Kidney (tissue), 14 donors: ENCODE measurements around the gene HNRNPUL1. TPM values are rescaled to one million over a fixed set of nuclear protein-coding genes. Genes with fewer than 3 reads are reported as not detected.
A peak's percentile ranks its signal among the peaks of the same experiment; 100 is the strongest.

Source experiments
- DNase-seq, 5 donors: peaks; one replicate each; pipeline ENCODE4 v3.0.0-alpha.2; 2013 to 2020
- FAIRE-seq: peaks from 2 replicates; lab custom pipeline; 2012; peaks lifted over from hg19 to GRCh38; lab: Jason Lieb, UNC
- H3K27ac ChIP-seq, 2 donors: one replicate each; pipeline ENCODE4 v1.7.0; 2013; ENCODE audit warnings: low read depth in 2 of 2, low read length in 2 of 2, inconsistent platforms in 1 of 2
- H3K27me3 ChIP-seq: one replicate; pipeline ENCODE4 v1.7.1; 2013; ENCODE audit warnings: low read length, inconsistent platforms; ENCODE audit not compliant: control insufficient read depth, insufficient read depth
- H3K36me3 ChIP-seq, 3 donors: one replicate each; pipeline versions ENCODE4 v1.7.0 to v1.7.1; 2013; ENCODE audit warnings: low read length in 3 of 3, control low read depth in 1 of 3, inconsistent platforms in 1 of 3; ENCODE audit not compliant: insufficient read depth in 3 of 3, control insufficient read depth in 2 of 3
- H3K4me1 ChIP-seq, 3 donors: one replicate each; pipeline versions ENCODE4 v1.7.0 to v1.7.1; 2013; ENCODE audit warnings: low read length in 3 of 3, inconsistent platforms in 1 of 3, low read depth in 1 of 3; ENCODE audit not compliant: control insufficient read depth in 2 of 3, insufficient read depth in 2 of 3
- H3K4me3 ChIP-seq, 3 donors: one replicate each; pipeline versions ENCODE4 v1.7.0 to v1.8.1; 2013; ENCODE audit warnings: low read length in 3 of 3, control low read depth in 1 of 3, inconsistent platforms in 1 of 3
- H3K9ac ChIP-seq, 3 donors: one replicate each; pipeline versions ENCODE4 v1.7.0 to v1.7.1; 2013; ENCODE audit warnings: low read length in 3 of 3, control low read depth in 1 of 3, inconsistent platforms in 1 of 3
- H3K9me3 ChIP-seq, 3 donors: one replicate each; pipeline versions ENCODE4 v1.7.0 to v1.7.1; 2013; ENCODE audit warnings: low read length in 3 of 3, control low read depth in 1 of 3, inconsistent platforms in 1 of 3; ENCODE audit not compliant: control insufficient read depth in 2 of 3, insufficient read depth in 1 of 3
- intact Hi-C: fragments of 100-400 bp; cut with DNase I; formaldehyde crosslinking; loops from one replicate; pipeline ENCODE4 v1.11.1; 2022
- polyA plus RNA-seq: library from polyadenylated mRNA; stranded (reverse); fragments of 350-450 nt; fragmentation: Illumina TruSeq; extraction: RNeasy Lipid Tissue Mini Kit (QIAGEN cat#74804); gene quantifications from one replicate; pipeline ENCODE4 v1.2.3, GENCODE V29; 2014; ENCODE audit warnings: low read depth, low replicate concordance; ENCODE audit not compliant: insufficient read depth
- total RNA-seq: library from RNA; stranded (reverse); fragmentation: NEBNext Ultra II Directional; extraction: Animal tissue kit (Norgen Biotek cat#: 25700); gene quantifications from one replicate; pipeline ENCODE4 v1.2.1, GENCODE V29; 2021
- TF ChIP-seq, protein P1 (sequence below): IDR thresholded peaks from 3 replicates; pipeline ENCODE4 v1.5.1; 2012; ENCODE audit warnings: mild to moderate bottlenecking, moderate library complexity, borderline replicate concordance; ENCODE audit not compliant: insufficient read depth; ENCODE audit errors: extremely low read depth
- donor health status: control.
- donor health status: control.
- donor health status: control.
- donor health status: control.
- donor health status: control.
- donor health status: DM: yes; HTN: yes; CAD: no.
- donor health status: Normal renal cell carcinoma (clear cell type).

Gene HNRNPUL1
- total and polyA plus RNA-seq, 2 donors from 2014 or later: 51.0 to 182 TPM

DNA sequence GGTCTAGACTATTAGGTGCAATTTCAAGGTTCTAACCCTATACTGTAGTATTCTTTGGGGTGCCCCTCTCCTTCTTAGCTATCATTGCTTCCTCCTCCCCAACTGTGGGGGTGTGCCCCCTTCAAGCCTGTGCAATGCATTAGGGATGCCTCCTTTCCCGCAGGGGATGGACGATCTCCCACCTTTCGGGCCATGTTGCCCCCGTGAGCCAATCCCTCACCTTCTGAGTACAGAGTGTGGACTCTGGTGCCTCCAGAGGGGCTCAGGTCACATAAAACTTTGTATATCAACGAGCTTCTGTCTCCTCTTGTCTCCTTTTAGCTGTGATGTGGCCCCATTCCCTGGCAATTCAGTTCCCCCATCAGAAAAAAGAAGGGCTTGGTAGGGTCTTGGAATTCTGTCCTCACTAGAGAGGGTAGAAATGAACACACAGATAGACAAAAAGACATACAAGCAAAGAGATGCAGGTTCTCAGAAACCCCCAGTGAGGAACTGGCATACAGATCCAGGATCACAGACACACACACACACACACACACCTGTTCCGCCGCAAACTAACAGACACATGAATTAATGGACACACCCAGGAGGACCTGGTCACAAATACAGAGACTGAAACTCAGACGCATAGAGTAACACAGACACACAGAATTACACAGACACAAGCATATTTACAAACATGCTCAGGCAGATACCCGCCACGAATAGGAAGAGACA lies 2.5 kb upstream of the HNRNPUL1 start:
- peak overlapping the region; percentile 80 to 92 (median 85) for H3K4me3 ChIP-seq
- H3K9ac ChIP-seq: peak overlapping the region; percentile 63 to 80 (median 66)
- H3K9me3 ChIP-seq: peaks cover 0 to 3% (median 0%) of the 10 kb centered on the region in 3 donors
- FAIRE-seq (no peak), DNase-seq (peak in 1 of 5 donors; percentile 50)
- no peaks in the 10 kb centered on the region for H3K27me3 ChIP-seq
- H3K27ac ChIP-seq: peak overlapping the region; percentile 62 to 97
- TF ChIP-seq, protein P1, sequence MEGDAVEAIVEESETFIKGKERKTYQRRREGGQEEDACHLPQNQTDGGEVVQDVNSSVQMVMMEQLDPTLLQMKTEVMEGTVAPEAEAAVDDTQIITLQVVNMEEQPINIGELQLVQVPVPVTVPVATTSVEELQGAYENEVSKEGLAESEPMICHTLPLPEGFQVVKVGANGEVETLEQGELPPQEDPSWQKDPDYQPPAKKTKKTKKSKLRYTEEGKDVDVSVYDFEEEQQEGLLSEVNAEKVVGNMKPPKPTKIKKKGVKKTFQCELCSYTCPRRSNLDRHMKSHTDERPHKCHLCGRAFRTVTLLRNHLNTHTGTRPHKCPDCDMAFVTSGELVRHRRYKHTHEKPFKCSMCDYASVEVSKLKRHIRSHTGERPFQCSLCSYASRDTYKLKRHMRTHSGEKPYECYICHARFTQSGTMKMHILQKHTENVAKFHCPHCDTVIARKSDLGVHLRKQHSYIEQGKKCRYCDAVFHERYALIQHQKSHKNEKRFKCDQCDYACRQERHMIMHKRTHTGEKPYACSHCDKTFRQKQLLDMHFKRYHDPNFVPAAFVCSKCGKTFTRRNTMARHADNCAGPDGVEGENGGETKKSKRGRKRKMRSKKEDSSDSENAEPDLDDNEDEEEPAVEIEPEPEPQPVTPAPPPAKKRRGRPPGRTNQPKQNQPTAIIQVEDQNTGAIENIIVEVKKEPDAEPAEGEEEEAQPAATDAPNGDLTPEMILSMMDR: no peak
- H3K36me3 ChIP-seq: no peaks in the 10 kb centered on the region
- H3K4me1 ChIP-seq: peaks cover 0 to 5% (median 3%) of the 10 kb centered on the region in 3 donors
- intact Hi-C loops: no loop called here

DNA sequence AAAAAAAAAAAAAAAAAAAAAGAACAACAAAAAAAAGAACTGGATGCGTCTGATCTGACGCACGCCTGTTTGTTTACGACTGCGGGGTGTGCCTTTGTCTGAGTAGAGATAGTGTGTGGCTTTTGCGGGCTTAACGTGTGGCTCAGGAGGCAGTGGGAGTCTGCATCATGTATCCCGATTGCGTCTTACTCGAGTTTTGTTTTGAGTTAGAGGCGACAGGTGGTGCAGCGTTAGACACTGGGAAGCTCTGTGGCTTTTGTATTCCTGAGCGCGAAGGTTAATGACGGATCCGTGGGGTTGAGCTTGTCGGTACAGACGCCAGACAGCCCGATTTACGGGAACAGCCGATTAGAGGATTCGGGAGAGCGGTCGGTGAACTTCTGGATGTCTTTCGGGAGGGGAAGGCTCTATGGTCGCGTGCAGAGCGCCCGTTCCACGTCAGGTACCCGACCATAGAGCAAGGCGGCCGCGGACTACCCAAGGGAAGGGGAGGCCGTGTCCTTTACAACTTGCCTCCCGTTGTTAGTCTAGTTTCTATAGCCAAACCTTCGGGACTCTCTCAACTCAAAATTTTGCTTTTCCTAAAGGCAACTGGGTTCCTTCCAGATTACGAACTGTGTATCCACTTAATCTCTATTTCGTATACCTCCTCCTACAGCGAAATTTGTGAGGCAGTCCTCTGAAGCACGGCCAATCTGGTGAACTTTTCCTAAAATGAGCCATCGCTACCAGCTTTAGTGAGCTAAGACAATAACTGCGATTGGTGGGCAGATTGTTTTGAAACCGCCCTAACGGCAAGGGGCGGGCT lies 926 bp upstream of the HNRNPUL1 start:
- peak overlapping the region; percentile 97 to 100 for H3K27ac ChIP-seq
- H3K4me1 ChIP-seq: peaks cover 0 to 12% (median 9%) of the 10 kb centered on the region in 3 donors
- TF ChIP-seq, protein P1: no peak
- peaks cover 0 to 6% (median 2%) of the 10 kb centered on the region in 3 donors for H3K36me3 ChIP-seq
- peaks cover 0 to 3% (median 0%) of the 10 kb centered on the region in 3 donors for H3K9me3 ChIP-seq
- FAIRE-seq (no peak), DNase-seq (peak in 3 of 5 donors; percentile 74 to 90 (median 82))
- intact Hi-C loops: no loop called here
- H3K4me3 ChIP-seq: peak overlapping the region; percentile 85 to 98 (median 92)
- H3K27me3 ChIP-seq: no peaks in the 10 kb centered on the region
- peak overlapping the region; percentile 86 to 100 (median 98) for H3K9ac ChIP-seq

DNA sequence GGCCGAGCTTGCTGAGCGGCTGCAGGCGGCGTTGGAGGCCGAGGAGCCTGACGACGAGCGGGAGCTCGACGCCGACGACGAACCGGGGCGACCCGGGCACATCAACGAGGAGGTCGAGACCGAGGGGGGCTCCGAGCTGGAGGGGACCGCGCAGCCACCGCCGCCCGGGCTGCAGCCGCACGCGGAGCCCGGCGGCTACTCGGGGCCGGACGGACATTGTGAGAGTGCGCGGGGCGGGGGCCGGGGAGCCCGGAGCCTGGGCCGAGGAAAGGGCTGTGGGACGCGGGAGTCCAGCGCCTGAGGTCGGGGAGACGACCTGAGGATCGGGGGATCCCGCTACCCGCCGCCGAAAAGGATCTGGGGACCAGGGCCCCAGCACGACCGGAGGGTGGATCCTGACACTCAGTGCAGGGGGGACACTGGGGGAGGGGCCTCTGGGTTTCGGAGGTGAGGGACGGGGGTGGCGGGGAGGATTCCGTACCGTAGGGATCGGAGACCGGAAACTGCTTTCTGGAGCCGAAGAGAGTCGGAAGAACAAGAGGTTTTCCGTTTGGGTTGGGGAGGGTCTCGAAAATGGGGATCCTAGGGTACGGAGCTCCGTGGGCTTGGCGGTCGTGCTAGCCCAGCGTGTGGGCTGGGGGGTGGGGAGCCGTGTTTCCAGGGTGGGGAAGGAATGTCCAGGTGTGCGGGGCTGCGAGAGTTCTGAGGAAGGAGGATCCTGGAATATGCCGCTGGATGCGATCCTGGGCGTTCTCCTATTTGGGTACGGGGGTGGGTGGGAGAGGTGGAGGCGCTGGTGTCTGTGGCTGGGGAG lies 616 bp downstream of the HNRNPUL1 start:
- TF ChIP-seq, protein P1: no peak
- Histone ChIP-seq H3K27me3 (no peaks in the 10 kb centered on the region), H3K27ac (peak overlapping the region; percentile 97 to 98), H3K4me3 (peak overlapping the region; percentile 73 to 88 (median 87)), H3K4me1 (peaks cover 0 to 12% (median 9%) of the 10 kb centered on the region in 3 donors), H3K9me3 (no peaks in the 10 kb centered on the region), H3K36me3 (peaks cover 7 to 19% (median 7%) of the 10 kb centered on the region in 3 donors), H3K9ac (peak overlapping the region; percentile 74 to 94 (median 93))
- peak; percentile 69 to 89 (median 77) for DNase-seq
- intact Hi-C loops: no loop called here
- FAIRE-seq: no peak
